Natural killer cell treated with Interleukin-12 subunit alpha and Interleukin-12 subunit beta and Interleukin-15 and Interleukin-18, amount 100 ng/mL, for 72 hours (primary cell): Measurements from ENCODE around the gene NINL. TPM values are rescaled to one million over a fixed set of nuclear protein-coding genes. Genes with fewer than 3 reads are reported as not detected.

Experiments
- ATAC-seq, 2 donors: fragments of 150-1000 bp; cut with Tn5 transposase in 1 of 2; sonication (Bioruptor Pico), chemical (Tn5 transposase) in 1 of 2; 2 replicates each; pipeline ENCODE4 v1.10.0; 2021
- DNase-seq: peaks from one replicate; pipeline ENCODE4 v3.0.0; 2022; ENCODE audit warnings: low spot score
- H3K27ac Mint-ChIP-seq, 2 donors: 1 replicate in 1 of 2; 2 replicates in 1 of 2; pipeline ENCODE4 v1.8.0; 2022; ENCODE audit warnings: mixed read lengths in 2 of 2, mild to moderate bottlenecking in 1 of 2, moderate library complexity in 1 of 2
- H3K27me3 Mint-ChIP-seq, 2 donors: 1 replicate in 1 of 2; 2 replicates in 1 of 2; pipeline ENCODE4 v1.8.0; 2022; ENCODE audit warnings: mixed read lengths in 2 of 2
- H3K36me3 Mint-ChIP-seq: one replicate; pipeline ENCODE4 v1.8.0; 2022; ENCODE audit warnings: mixed read lengths
- H3K4me1 Mint-ChIP-seq, 2 donors: 1 replicate in 1 of 2; 2 replicates in 1 of 2; pipeline ENCODE4 v1.8.0; 2022; ENCODE audit warnings: low read depth in 2 of 2, mixed read lengths in 2 of 2, mild to moderate bottlenecking in 1 of 2
- H3K4me3 Mint-ChIP-seq: one replicate; pipeline ENCODE4 v1.8.0; 2022; ENCODE audit warnings: mixed read lengths
- H3K9me3 Mint-ChIP-seq: 2 replicates; pipeline ENCODE4 v1.8.0; 2022; ENCODE audit warnings: mixed read lengths
- total RNA-seq, 2 donors: library from RNA; stranded (reverse); gene quantifications; one replicate each; pipeline ENCODE4 v1.2.3, GENCODE V29; 2022

The NINL gene
- total RNA-seq, 2 donors from 2014 or later, result 1.4 to 1.6 TPM

GRCh38 chr20:25543068-25543467 lies 42.3 kb downstream of the NINL start:
- no peaks in the 10 kb centered on the region for H3K36me3 Mint-ChIP-seq
- no peaks in the 10 kb centered on the region for H3K9me3 Mint-ChIP-seq
- peaks cover 0 to 10% of the 10 kb centered on the region in 2 donors for H3K4me1 Mint-ChIP-seq
- ATAC-seq (no peak), DNase-seq (no peak)
- no peak overlapping the region for H3K27ac Mint-ChIP-seq
- H3K4me3 Mint-ChIP-seq, result no peak overlapping the region
- no peaks in the 10 kb centered on the region for H3K27me3 Mint-ChIP-seq

GRCh38 chr20:25541676-25542075 lies 43.7 kb downstream of the NINL start:
- Mint-ChIP-seq H3K27ac (no peak overlapping the region), H3K4me3 (no peak overlapping the region), H3K4me1 (peaks cover 0 to 10% of the 10 kb centered on the region in 2 donors), H3K27me3 (no peaks in the 10 kb centered on the region), H3K9me3 (no peaks in the 10 kb centered on the region), H3K36me3 (no peaks in the 10 kb centered on the region)
- DNase-seq, result no peak
- no peak for ATAC-seq

- Mint-ChIP-seq H3K27me3 (no peaks in the 10 kb centered on the region), H3K4me3 (no peak overlapping the region), H3K36me3 (no peaks in the 10 kb centered on the region), H3K9me3 (no peaks in the 10 kb centered on the region), H3K27ac (no peak overlapping the region), H3K4me1 (peaks cover 0 to 9% of the 10 kb centered on the region in 2 donors)
- DNase-seq (no peak), ATAC-seq (no peak)
Observed at GRCh38 chr20:25539742-25540672, 45.3 kb downstream of the NINL start.

GRCh38 chr20:25538838-25539665 lies 46.3 kb downstream of the NINL start:
- Mint-ChIP-seq H3K27me3 (no peaks in the 10 kb centered on the region), H3K36me3 (no peaks in the 10 kb centered on the region), H3K9me3 (no peaks in the 10 kb centered on the region), H3K4me1 (peaks cover 4 to 7% of the 10 kb centered on the region in 2 donors), H3K27ac (no peak overlapping the region), H3K4me3 (no peak overlapping the region)
- ATAC-seq (no peak), DNase-seq (no peak)

- DNase-seq, result no peak
- Mint-ChIP-seq H3K36me3 (no peaks in the 10 kb centered on the region), H3K4me3 (no peak overlapping the region), H3K27ac (no peak overlapping the region), H3K9me3 (no peaks in the 10 kb centered on the region), H3K4me1 (peaks cover 8 to 11% of the 10 kb centered on the region in 2 donors), H3K27me3 (peaks cover 3 to 7% of the 10 kb centered on the region in 2 donors)
- ATAC-seq, result no peak
Observed at GRCh38 chr20:25537890-25538289, 47.4 kb downstream of the NINL start.

- Mint-ChIP-seq H3K9me3 (no peaks in the 10 kb centered on the region), H3K27me3 (peaks cover 6 to 9% of the 10 kb centered on the region in 2 donors), H3K36me3 (no peaks in the 10 kb centered on the region), H3K4me3 (no peak overlapping the region), H3K27ac (no peak overlapping the region), H3K4me1 (peaks cover 5 to 12% of the 10 kb centered on the region in 2 donors)
- no peak for DNase-seq
- no peak for ATAC-seq
Observed at GRCh38 chr20:25535762-25536161, 49.6 kb downstream of the NINL start.

GRCh38 chr20:25534845-25535244 lies 50.5 kb downstream of the NINL start:
- Mint-ChIP-seq H3K36me3 (peaks cover 5% of the 10 kb centered on the region), H3K4me3 (no peak overlapping the region)

GRCh38 chr20:25533920-25534700 lies 51.2 kb downstream of the NINL start:
- peaks cover 6 to 9% of the 10 kb centered on the region in 2 donors for H3K27me3 Mint-ChIP-seq
- no peak overlapping the region for H3K27ac Mint-ChIP-seq
- DNase-seq, result no peak
- peaks cover 5 to 12% of the 10 kb centered on the region in 2 donors for H3K4me1 Mint-ChIP-seq
- no peaks in the 10 kb centered on the region for H3K9me3 Mint-ChIP-seq
- H3K36me3 Mint-ChIP-seq, result peaks cover 5% of the 10 kb centered on the region
- no peak for ATAC-seq
- H3K4me3 Mint-ChIP-seq, result no peak overlapping the region

More at GRCh38 chr20:25534845-25535244, 50.5 kb downstream of the NINL start:
- H3K4me1 Mint-ChIP-seq, result peaks cover 5 to 12% of the 10 kb centered on the region in 2 donors
- no peaks in the 10 kb centered on the region for H3K9me3 Mint-ChIP-seq
- no peak for ATAC-seq
- no peak for DNase-seq
- H3K27ac Mint-ChIP-seq, result no peak overlapping the region
- H3K27me3 Mint-ChIP-seq, result peaks cover 6 to 9% of the 10 kb centered on the region in 2 donors

GRCh38 chr20:25532971-25533391 lies 52.4 kb downstream of the NINL start:
- Mint-ChIP-seq H3K27ac (no peak overlapping the region), H3K4me3 (no peak overlapping the region), H3K4me1 (peaks cover 5 to 12% of the 10 kb centered on the region in 2 donors), H3K9me3 (no peaks in the 10 kb centered on the region), H3K36me3 (peaks cover 5% of the 10 kb centered on the region), H3K27me3 (peaks cover 9% of the 10 kb centered on the region in 2 donors)
- no peak for ATAC-seq
- no peak for DNase-seq

GRCh38 chr20:25532015-25532751 lies 53.1 kb downstream of the NINL start:
- DNase-seq, result no peak
- H3K27ac Mint-ChIP-seq, result no peak overlapping the region
- ATAC-seq, result no peak
- no peak overlapping the region for H3K4me3 Mint-ChIP-seq
- H3K9me3 Mint-ChIP-seq, result no peaks in the 10 kb centered on the region
- peaks cover 9% of the 10 kb centered on the region in 2 donors for H3K27me3 Mint-ChIP-seq
- peaks cover 5 to 12% of the 10 kb centered on the region in 2 donors for H3K4me1 Mint-ChIP-seq
- H3K36me3 Mint-ChIP-seq, result peaks cover 5% of the 10 kb centered on the region

- H3K9me3 Mint-ChIP-seq, result no peaks in the 10 kb centered on the region
- no peak for ATAC-seq
Observed at GRCh38 chr20:25529295-25529951, 55.9 kb downstream of the NINL start.

GRCh38 chr20:25527949-25528348 lies 57.4 kb downstream of the NINL start:
- H3K27ac Mint-ChIP-seq, result no peak overlapping the region
- no peaks in the 10 kb centered on the region for H3K9me3 Mint-ChIP-seq
- no peak overlapping the region for H3K4me3 Mint-ChIP-seq
- H3K4me1 Mint-ChIP-seq, result peaks cover 0 to 1% of the 10 kb centered on the region in 2 donors
- peaks cover 5% of the 10 kb centered on the region for H3K36me3 Mint-ChIP-seq
- H3K27me3 Mint-ChIP-seq, result peaks cover 3 to 6% of the 10 kb centered on the region in 2 donors
- DNase-seq, result no peak
- ATAC-seq, result no peak

More at GRCh38 chr20:25529295-25529951, 55.9 kb downstream of the NINL start:
- no peak overlapping the region for H3K27ac Mint-ChIP-seq
- H3K4me3 Mint-ChIP-seq, result no peak overlapping the region
- H3K27me3 Mint-ChIP-seq, result peaks cover 9% of the 10 kb centered on the region in 2 donors
- no peak for DNase-seq
- H3K4me1 Mint-ChIP-seq, result peaks cover 5 to 12% of the 10 kb centered on the region in 2 donors
- peaks cover 5% of the 10 kb centered on the region for H3K36me3 Mint-ChIP-seq
